Measurements from ENCODE around the gene MYBPC2. TPM values are rescaled to one million over a fixed set of nuclear protein-coding genes. Genes with fewer than 3 reads are reported as not detected.

The MYBPC2 gene
- polyA plus RNA-seq, 1 of the 3 experiments (the other 2 are of a cell fraction) = not detected

- ChIA-PET CTCF (interaction anchor here (0.8 to 1.5 kb wide), 4 partner anchors 40 to 128 kb away, joined by 3 to 8 read pairs (median 4); no protein-coding TSS in a partner anchor), POLR2A (no interaction called here)
- Histone ChIP-seq H3K4me1 (ENCODE audit: control insufficient read depth in 1 of 2, insufficient read depth in 2 of 2, low read depth in 1 of 2, low read length in 1 of 2) (peaks cover 0 to 7% of the 10 kb centered on the region in 2 experiments; a peak in 1 of 4 replicates), H4K20me1 (ENCODE audit: insufficient read depth) (no peaks in the 10 kb centered on the region), H3K27me3 (ENCODE audit: insufficient read depth) (peaks cover 5% of the 10 kb centered on the region; the same call in 1 of the 2 replicates), H3K4me3 (ENCODE audit: low read depth in 2 of 2, low read length in 1 of 2) (no peak overlapping the region), H3K9ac (no peak overlapping the region), H3K9me2 (no peaks in the 10 kb centered on the region), H3K36me3 (replicated peaks in 1 of 2; ENCODE audit: control insufficient read depth in 1 of 2, insufficient read depth in 2 of 2, low read length in 1 of 2) (no peaks in the 10 kb centered on the region), H3K9me3 (no peaks in the 10 kb centered on the region), H3F3A (replicated peaks; ENCODE audit: insufficient read depth) (no peaks in the 10 kb centered on the region), H3K4me2 (no peak overlapping the region), H3K79me2 (ENCODE audit: insufficient read depth) (no peaks in the 10 kb centered on the region), H2AFZ (ENCODE audit: low read depth) (no peak overlapping the region), H3K27ac (ENCODE audit: low read depth in 2 of 2, low read length in 1 of 2) (no peak overlapping the region)
- DNase-seq = peak; percentile 69
- 79% methylated on average over 22 of the region's 30 CpGs for WGBS (ENCODE audit: low lambda C conversion rate)
- TF ChIP-seq NRF1 (IDR thresholded peaks at IDR 0.05; ENCODE audit: low read depth, low read length) (no peak), RXRA (IDR thresholded peaks at IDR 0.05; ENCODE audit: borderline replicate concordance, low read depth) (no peak), TCF12 (IDR thresholded peaks at IDR 0.05) (no peak), SIN3A (IDR thresholded peaks at IDR 0.05; ENCODE audit: borderline replicate concordance, low read depth, low read length) (no peak), FOXM1 (IDR thresholded peaks at IDR 0.05; ENCODE audit: low read depth) (no peak), ELF1 (IDR thresholded peaks at IDR 0.05) (no peak), GABPA (IDR thresholded peaks at IDR 0.05; ENCODE audit: low read depth) (no peak), RFX5 (IDR thresholded peaks at IDR 0.05; ENCODE audit: low read length) (no peak), EP300 (IDR thresholded peaks at IDR 0.05; ENCODE audit: borderline replicate concordance in 1 of 2, low read depth in 1 of 2, low read length in 1 of 2) (no peak), POLR2AphosphoS5 (IDR thresholded peaks at IDR 0.05; ENCODE audit: low read depth, low read length) (no peak), RAD21 (IDR thresholded peaks at IDR 0.05; ENCODE audit: low read length) (no peak), TAF1 (IDR thresholded peaks at IDR 0.05; ENCODE audit: borderline replicate concordance, low read depth, low read length) (no peak), MEF2A (IDR thresholded peaks at IDR 0.05; ENCODE audit: borderline replicate concordance, low read depth) (no peak), MAX (IDR thresholded peaks at IDR 0.05; ENCODE audit: low read depth) (no peak)
- TF ChIP-seq, protein P1, sequence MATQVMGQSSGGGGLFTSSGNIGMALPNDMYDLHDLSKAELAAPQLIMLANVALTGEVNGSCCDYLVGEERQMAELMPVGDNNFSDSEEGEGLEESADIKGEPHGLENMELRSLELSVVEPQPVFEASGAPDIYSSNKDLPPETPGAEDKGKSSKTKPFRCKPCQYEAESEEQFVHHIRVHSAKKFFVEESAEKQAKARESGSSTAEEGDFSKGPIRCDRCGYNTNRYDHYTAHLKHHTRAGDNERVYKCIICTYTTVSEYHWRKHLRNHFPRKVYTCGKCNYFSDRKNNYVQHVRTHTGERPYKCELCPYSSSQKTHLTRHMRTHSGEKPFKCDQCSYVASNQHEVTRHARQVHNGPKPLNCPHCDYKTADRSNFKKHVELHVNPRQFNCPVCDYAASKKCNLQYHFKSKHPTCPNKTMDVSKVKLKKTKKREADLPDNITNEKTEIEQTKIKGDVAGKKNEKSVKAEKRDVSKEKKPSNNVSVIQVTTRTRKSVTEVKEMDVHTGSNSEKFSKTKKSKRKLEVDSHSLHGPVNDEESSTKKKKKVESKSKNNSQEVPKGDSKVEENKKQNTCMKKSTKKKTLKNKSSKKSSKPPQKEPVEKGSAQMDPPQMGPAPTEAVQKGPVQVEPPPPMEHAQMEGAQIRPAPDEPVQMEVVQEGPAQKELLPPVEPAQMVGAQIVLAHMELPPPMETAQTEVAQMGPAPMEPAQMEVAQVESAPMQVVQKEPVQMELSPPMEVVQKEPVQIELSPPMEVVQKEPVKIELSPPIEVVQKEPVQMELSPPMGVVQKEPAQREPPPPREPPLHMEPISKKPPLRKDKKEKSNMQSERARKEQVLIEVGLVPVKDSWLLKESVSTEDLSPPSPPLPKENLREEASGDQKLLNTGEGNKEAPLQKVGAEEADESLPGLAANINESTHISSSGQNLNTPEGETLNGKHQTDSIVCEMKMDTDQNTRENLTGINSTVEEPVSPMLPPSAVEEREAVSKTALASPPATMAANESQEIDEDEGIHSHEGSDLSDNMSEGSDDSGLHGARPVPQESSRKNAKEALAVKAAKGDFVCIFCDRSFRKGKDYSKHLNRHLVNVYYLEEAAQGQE (IDR thresholded peaks at IDR 0.05; ENCODE audit: low read depth, low read length) = no peak
- TF ChIP-seq, protein P2, sequence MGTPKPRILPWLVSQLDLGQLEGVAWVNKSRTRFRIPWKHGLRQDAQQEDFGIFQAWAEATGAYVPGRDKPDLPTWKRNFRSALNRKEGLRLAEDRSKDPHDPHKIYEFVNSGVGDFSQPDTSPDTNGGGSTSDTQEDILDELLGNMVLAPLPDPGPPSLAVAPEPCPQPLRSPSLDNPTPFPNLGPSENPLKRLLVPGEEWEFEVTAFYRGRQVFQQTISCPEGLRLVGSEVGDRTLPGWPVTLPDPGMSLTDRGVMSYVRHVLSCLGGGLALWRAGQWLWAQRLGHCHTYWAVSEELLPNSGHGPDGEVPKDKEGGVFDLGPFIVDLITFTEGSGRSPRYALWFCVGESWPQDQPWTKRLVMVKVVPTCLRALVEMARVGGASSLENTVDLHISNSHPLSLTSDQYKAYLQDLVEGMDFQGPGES (IDR thresholded peaks at IDR 0.05; ENCODE audit: low read depth, low read length) = no peak
These were observed 63.7 kb downstream of the MYBPC2 start for GRCh38 chr19:50496189-50497021.

All from SK-N-SH (cell line).